Heart left ventricle (tissue), 16 donors: ENCODE measurements around the gene TADA3. TPM values are rescaled to one million over a fixed set of nuclear protein-coding genes. Genes with fewer than 3 reads are reported as not detected.
A peak's percentile ranks its signal among the peaks of the same experiment; 100 is the strongest.

Source experiments
- ATAC-seq, 4 donors: fragments of 200-7000 bp; cut with Tn5 transposase; one replicate each; pipeline ENCODE4 v1.9.1; 2020 to 2022; ENCODE audit warnings: moderate library complexity in 4 of 4, mild to moderate bottlenecking in 3 of 4, moderate number of reproducible peaks in 1 of 4
- DNase-seq, 5 donors: peaks; one replicate each; pipeline ENCODE4 v3.0.0-alpha.2; 2020
- H3K27ac ChIP-seq, 12 donors: fragments of 200-600 bp; sonication (generic) in 4 of 12; one replicate each; pipeline versions ENCODE4 v1.5.0 to v1.8.0; 2016 to 2022; ENCODE audit warnings: mild to moderate bottlenecking in 2 of 12
- H3K27me3 ChIP-seq, 9 donors: fragments of 200-600 bp; sonication (generic) in 2 of 9; one replicate each; pipeline versions ENCODE4 v1.5.1 to v1.8.0; 2016 to 2022; ENCODE audit warnings: mild to moderate bottlenecking in 3 of 9
- H3K36me3 ChIP-seq, 9 donors: fragments of 200-600 bp; sonication (generic) in 2 of 9; one replicate each; pipeline versions ENCODE4 v1.5.0 to v1.8.0; 2018 to 2022; ENCODE audit warnings: mild to moderate bottlenecking in 2 of 9
- H3K4me1 ChIP-seq, 12 donors: fragments of 200-600 bp; sonication (generic) in 4 of 12; one replicate each; pipeline versions ENCODE4 v1.5.0 to v1.8.0; 2016 to 2022; ENCODE audit warnings: mild to moderate bottlenecking in 3 of 12
- H3K4me3 ChIP-seq, 12 donors: fragments of 200-600 bp; sonication (generic) in 4 of 12; one replicate each; pipeline versions ENCODE4 v1.5.0 to v1.8.0; 2017 to 2022; ENCODE audit warnings: mild to moderate bottlenecking in 9 of 12, moderate library complexity in 4 of 12
- H3K9me3 ChIP-seq, 12 donors: fragments of 200-600 bp; sonication (generic) in 4 of 12; one replicate each; pipeline versions ENCODE4 v1.5.0 to v1.8.0; 2016 to 2022; ENCODE audit warnings: mild to moderate bottlenecking in 1 of 12
- CTCF ChIP-seq, 12 donors: fragments of 200-600 bp; sonication (generic) in 4 of 12; IDR thresholded peaks; one replicate each; pipeline versions ENCODE4 v1.5.0 to v1.8.0; 2018 to 2022; ENCODE audit warnings: antibody characterized with exemption in 12 of 12, mild to moderate bottlenecking in 5 of 12
- POLR2A ChIP-seq, 2 donors: fragments of 450-650 bp; IDR thresholded peaks; one replicate each; pipeline ENCODE4 v1.6.1; 2017; ENCODE audit warnings: antibody characterized with exemption in 2 of 2, mild to moderate bottlenecking in 2 of 2, moderate library complexity in 2 of 2
- WGBS, 4 donors: extraction: QIAGEN DNeasy Blood & Tissue Kit in 2 of 4; methylation state at CpG; one replicate each; pipeline versions ENCODE4 v1.1.5 to v1.1.7; 2013 to 2018; 5-methylcytosine and 5-hydroxymethylcytosine counted together
- intact Hi-C, 10 donors: fragments of 100-400 bp; cut with DNase I; formaldehyde crosslinking; loops; one replicate each; pipeline versions ENCODE4 v1.11.1 to v1.14.2; 2022
- polyA plus RNA-seq, 2 donors: library from polyadenylated mRNA; stranded (reverse); fragments of 200-250 nt; gene quantifications; one replicate each; pipeline ENCODE4 v1.2.3, GENCODE V29; 2013
- total RNA-seq, 9 donors: library from RNA; depleted of rRNA in 2 of 9; stranded (reverse); fragments of >200 nt in 2 of 9; fragmentation: NEBNext Ultra II Directional in 3 of 9; extraction: Animal tissue kit (Norgen Biotek cat#: 25700) in 3 of 9; gene quantifications; one replicate each; pipeline versions ENCODE4 v1.1.0 to v1.2.4, GENCODE V29; 2016 to 2023
- donor health status: ischemic (EF 13 %, LVEDD 7.1; RV severe dilation, severe dysfunction).
- donor health status: healthy with polysubstance abuse.
- donor health status: DM: no; HTN: yes; CAD: no.
- donor health status: DM: no; HTN: no; CAD: no.
- donor health status: ischemic (EF 25% LVEDD 6.9; RV normal size, moderate dysfunction).
- donor health status: ischemic (EF 25% LVEDD 5.7; RV mildly dilated, moderate dysfunction).
- donor health status: healthy.
- donor health status: DM: yes; HTN: yes; CAD: no.
- donor health status: ischemic (EF 35%, LVEDD 5.7; RV mildly dilated, moderate dysfunction).
- donor health status: nonischemic (EF 11% LVEDD 7.7; RV severe dilation, severe dysfunction).
- donor health status: DM: yes; HTN: yes; CAD: no.
- donor health status: PGD.
- donor health status: ischemic (EF 29% LVEDD 5.4; RV normal size, mild dysfunction).
- donor health status: nonischemic (EF 23%, LVEDD 6.1; RV moderate dilation, normal function).

Gene TADA3
- total and polyA plus RNA-seq, 11 donors = 32.8 to 61.5 (median 45.9) TPM

GRCh38 chr3:9809615-9810432, 17.6 kb upstream of the TADA3 start, which contains the start of gene TTLL3:
TTLL3 (plus strand) TSS chr3:9810262; CDS start chr3:9810662, 400 bp downstream.
- peak within 1 kb of the TSS; percentile 48 to 98 (median 84) for H3K4me3 ChIP-seq
- TF ChIP-seq CTCF (IDR thresholded peaks at IDR 0.05) (peak in 1 of 12 donors; percentile 4), POLR2A (IDR thresholded peaks at IDR 0.05) (peak in 1 of 2 donors; percentile 67)
- ATAC-seq = peak; percentile 57 to 86 (median 80)
- peak within 1 kb of the TSS; percentile 72 to 98 (median 94) for H3K27ac ChIP-seq
- 1 to 2% (median 2%) methylated on average over 37 to 76 of the region's 76 CpGs for WGBS, 4 donors
- peaks cover 0 to 60% (median 35%) of the 10 kb centered on the region in 9 donors for H3K36me3 ChIP-seq
- H3K4me1 ChIP-seq = peaks cover 0 to 23% (median 7%) of the 10 kb centered on the region in 12 donors
- H3K27me3 ChIP-seq = no peaks in the 10 kb centered on the region
- intact Hi-C loops = loop anchor here in 1 of 10 donors (5.0 kb wide), 1 partner anchor 107 kb away; the partner anchor contains the start of gene IL17RC
- peak; percentile 77 to 90 (median 79) for DNase-seq
- H3K9me3 ChIP-seq = no peaks in the 10 kb centered on the region

- ATAC-seq (peak in 1 of 4 donors; percentile 18), DNase-seq (peak in 1 of 5 donors; percentile 29)
- Histone ChIP-seq H3K36me3 (peaks cover 0 to 66% (median 41%) of the 10 kb centered on the region in 9 donors), H3K27me3 (no peaks in the 10 kb centered on the region), H3K4me3 (peak overlapping the region in 11 of 12 donors; percentile 48 to 98 (median 83)), H3K27ac (peak overlapping the region; percentile 72 to 98 (median 94)), H3K4me1 (peaks cover 0 to 23% (median 7%) of the 10 kb centered on the region in 12 donors), H3K9me3 (no peaks in the 10 kb centered on the region)
- no peak for TF ChIP-seq CTCF (IDR thresholded peaks at IDR 0.05)
- no peak for TF ChIP-seq POLR2A (IDR thresholded peaks at IDR 0.05)
- WGBS, 4 donors = 92 to 95% (median 93%) methylated on average over 4 of the region's 4 CpGs
- intact Hi-C loops = no loop called here
These were observed 17.0 kb upstream of the TADA3 start for GRCh38 chr3:9809239-9809614.

GRCh38 chr3:9808345-9809037, 16.2 kb upstream of the TADA3 start:
- Histone ChIP-seq H3K27ac (peak overlapping the region in 8 of 12 donors; percentile 86 to 98 (median 94)), H3K4me1 (peaks cover 0 to 23% (median 9%) of the 10 kb centered on the region in 12 donors), H3K9me3 (no peaks in the 10 kb centered on the region), H3K4me3 (no peak overlapping the region), H3K36me3 (peaks cover 0 to 66% (median 44%) of the 10 kb centered on the region in 9 donors), H3K27me3 (no peaks in the 10 kb centered on the region)
- ATAC-seq (peak in 1 of 4 donors; percentile 3), DNase-seq (peak in 1 of 5 donors; percentile 32)
- TF ChIP-seq POLR2A (IDR thresholded peaks at IDR 0.05) = no peak
- TF ChIP-seq CTCF (IDR thresholded peaks at IDR 0.05) = no peak
- 66 to 91% (median 81%) methylated on average over 4 to 7 of the region's 7 CpGs for WGBS, 4 donors
- intact Hi-C loops = no loop called here

- no peaks in the 10 kb centered on the region for H3K9me3 ChIP-seq
- H3K4me1 ChIP-seq = peaks cover 0 to 27% (median 11%) of the 10 kb centered on the region in 12 donors
- WGBS, 4 donors = 90 to 100% (median 93%) methylated on average over 2 of the region's 2 CpGs
- no peak overlapping the region for H3K4me3 ChIP-seq
- ATAC-seq (no peak), DNase-seq (no peak)
- H3K27me3 ChIP-seq = no peaks in the 10 kb centered on the region
- H3K36me3 ChIP-seq = peaks cover 0 to 66% (median 48%) of the 10 kb centered on the region in 9 donors
- intact Hi-C loops = no loop called here
- H3K27ac ChIP-seq = peak overlapping the region in 1 of 12 donors; percentile 95
- TF ChIP-seq CTCF (IDR thresholded peaks at IDR 0.05) (no peak), POLR2A (IDR thresholded peaks at IDR 0.05) (no peak)
These were observed 15.7 kb upstream of the TADA3 start for GRCh38 chr3:9807981-9808344.
